SU-DHL-6 (cell line): ENCODE data around the gene ALAS1.

Source experiments
- H2AFZ ChIP-seq: fragments of 200-600 bp; sonication (generic); 2 replicates; pipeline ENCODE4 v1.6.1; 2014; ENCODE audit warnings: low read depth, mild to moderate bottlenecking, moderate library complexity, mixed read lengths, antibody characterized with exemption, low read length; ENCODE audit not compliant: severe bottlenecking
- H3F3A ChIP-seq: fragments of 200-600 bp; shearing (Covaris generic); 2 replicates; pipeline ENCODE4 v1.6.0; 2016; ENCODE audit warnings: antibody characterized with exemption, mild to moderate bottlenecking; ENCODE audit not compliant: insufficient read depth
- H3K27ac ChIP-seq: fragments of 200-600 bp; sonication (generic); 2 replicates; pipeline ENCODE4 v1.5.1; 2016; ENCODE audit warnings: low read depth, mild to moderate bottlenecking, low read length, moderate library complexity, mixed read lengths
- H3K27me3 ChIP-seq: fragments of 200-600 bp; sonication (generic), shearing (Covaris generic); 2 replicates; pipeline ENCODE4 v1.6.0; 2014; ENCODE audit warnings: mild to moderate bottlenecking, low read length
- H3K36me3 ChIP-seq: fragments of 200-600 bp; sonication (generic); 2 replicates; pipeline ENCODE4 v1.6.1; 2014; ENCODE audit warnings: mild to moderate bottlenecking, low read length, mixed read lengths
- H3K4me2 ChIP-seq: fragments of 300-600, 200-600 bp; shearing (Covaris generic), sonication (generic); 2 replicates; pipeline ENCODE4 v1.6.0; 2014; ENCODE audit warnings: low read length, low read depth, mild to moderate bottlenecking; ENCODE audit not compliant: poor library complexity, severe bottlenecking
- H3K4me3 ChIP-seq: fragments of 200-600 bp; sonication (generic); 2 replicates; pipeline ENCODE4 v1.5.1; 2014; ENCODE audit warnings: antibody characterized with exemption, low read length, mild to moderate bottlenecking, mixed read lengths; ENCODE audit not compliant: insufficient read depth, poor library complexity, severe bottlenecking
- H3K79me2 ChIP-seq: fragments of 200-600 bp; sonication (generic); 2 replicates; pipeline ENCODE4 v1.6.1; 2014; ENCODE audit warnings: mild to moderate bottlenecking, low read length, moderate library complexity; ENCODE audit not compliant: insufficient read depth
- H3K9ac ChIP-seq: fragments of 200-600 bp; sonication (generic); 2 replicates; pipeline ENCODE4 v1.7.0; 2014; ENCODE audit warnings: mild to moderate bottlenecking, low read length
- H3K9me2 ChIP-seq: fragments of 200-600 bp; sonication (generic); replicated peaks from 2 replicates; pipeline ENCODE4 v1.6.1; 2014; ENCODE audit warnings: low read length; ENCODE audit not compliant: insufficient read depth
- H3K9me3 ChIP-seq: fragments of 200-600 bp; sonication (generic); 2 replicates; pipeline ENCODE4 v1.6.1; 2014; ENCODE audit warnings: low read length, mixed read lengths; ENCODE audit not compliant: insufficient read depth
- H4K20me1 ChIP-seq: fragments of 200-600 bp; sonication (generic); 2 replicates; pipeline ENCODE4 v1.6.1; 2014; ENCODE audit warnings: low read depth, mild to moderate bottlenecking, antibody characterized with exemption, low read length, moderate library complexity, mixed read lengths
- CTCF ChIP-seq: fragments of 200-600 bp; sonication (generic); IDR thresholded peaks from one replicate; pipeline ENCODE4 v1.5.1; 2017; ENCODE audit warnings: antibody characterized with exemption, mild to moderate bottlenecking, low read length, moderate library complexity; ENCODE audit not compliant: insufficient read depth, poor library complexity, severe bottlenecking
- EZH2phosphoT487 ChIP-seq: fragments of 200-600 bp; sonication (generic), shearing (Covaris generic); conservative IDR thresholded peaks from 2 replicates; pipeline ENCODE4 v1.6.1; 2018; ENCODE audit warnings: mild to moderate bottlenecking, antibody characterized with exemption, low read length, moderate library complexity, mixed read lengths

The ALAS1 gene

GRCh38 chr3:52215351-52215750, 17.4 kb downstream of the ALAS1 start:
- H3K27me3 ChIP-seq: no peaks in the 10 kb centered on the region
- no peak overlapping the region for H3K9ac ChIP-seq
- H2AFZ ChIP-seq: no peak overlapping the region
- TF ChIP-seq EZH2phosphoT487 (no peak), CTCF (no peak)
- no peak overlapping the region for H3K27ac ChIP-seq
- H3K9me3 ChIP-seq: no peaks in the 10 kb centered on the region
- H3K4me3 ChIP-seq: no peak overlapping the region
- H3K4me2 ChIP-seq: no peak overlapping the region
- H3F3A ChIP-seq: no peaks in the 10 kb centered on the region
- H3K9me2 ChIP-seq: no peaks in the 10 kb centered on the region
- H3K79me2 ChIP-seq: no peaks in the 10 kb centered on the region
- H4K20me1 ChIP-seq: no peaks in the 10 kb centered on the region
- H3K36me3 ChIP-seq: peaks cover 5% of the 10 kb centered on the region; the same call in 1 of the 2 replicates

- no peak overlapping the region for H2AFZ ChIP-seq
Measured at GRCh38 chr3:52216585-52217408, 18.8 kb downstream of the ALAS1 start.

GRCh38 chr3:52217409-52217805, 19.4 kb downstream of the ALAS1 start:
- Histone ChIP-seq H3F3A (no peaks in the 10 kb centered on the region), H3K27me3 (no peaks in the 10 kb centered on the region), H3K36me3 (peaks cover 5% of the 10 kb centered on the region; the same call in 1 of the 2 replicates), H3K27ac (no peak overlapping the region), H3K9me3 (no peaks in the 10 kb centered on the region), H3K9ac (no peak overlapping the region), H2AFZ (no peak overlapping the region), H3K4me2 (no peak overlapping the region), H3K4me3 (no peak overlapping the region), H3K79me2 (0 out of 2 replicates have a peak, but pooled peaks cover 6% of the 10 kb centered on the region), H3K9me2 (no peaks in the 10 kb centered on the region), H4K20me1 (no peaks in the 10 kb centered on the region)
- TF ChIP-seq EZH2phosphoT487 (no peak), CTCF (no peak)

More at GRCh38 chr3:52216585-52217408, 18.8 kb downstream of the ALAS1 start:
- Histone ChIP-seq H3K4me3 (no peak overlapping the region), H3K9me2 (no peaks in the 10 kb centered on the region), H3K4me2 (no peak overlapping the region), H3K79me2 (0 out of 2 replicates have a peak, but pooled peaks cover under 1% of the 10 kb centered on the region), H4K20me1 (no peaks in the 10 kb centered on the region), H3K9ac (no peak overlapping the region), H3F3A (no peaks in the 10 kb centered on the region), H3K9me3 (no peaks in the 10 kb centered on the region), H3K36me3 (peaks cover 5% of the 10 kb centered on the region; the same call in 1 of the 2 replicates), H3K27ac (no peak overlapping the region), H3K27me3 (no peaks in the 10 kb centered on the region)
- TF ChIP-seq CTCF (no peak), EZH2phosphoT487 (no peak)
